OCI-LY1 (cell line): ENCODE results near the gene SYCN.

Source experiments
- H2AFZ ChIP-seq: fragments of 200-600 bp; sonication (generic), shearing (Covaris generic); 2 replicates; pipeline ENCODE4 v1.6.0; 2014; ENCODE audit warnings: antibody characterized with exemption, mild to moderate bottlenecking, low read length
- H3F3A ChIP-seq: fragments of 200-600 bp; sonication (generic), shearing (Covaris generic); 2 replicates; pipeline ENCODE4 v1.6.0; 2014; ENCODE audit warnings: mild to moderate bottlenecking, antibody characterized with exemption, low read length, moderate library complexity; ENCODE audit not compliant: insufficient read depth
- H3K27ac ChIP-seq: fragments of 200-600 bp; sonication (generic); 2 replicates; pipeline ENCODE4 v1.5.1; 2014; ENCODE audit warnings: low read length, mixed run types, mild to moderate bottlenecking, low read depth; ENCODE audit not compliant: poor library complexity, severe bottlenecking
- H3K27me3 ChIP-seq: fragments of 200-600 bp; sonication (generic); 2 replicates; pipeline ENCODE4 v1.6.0; 2014; ENCODE audit warnings: antibody characterized with exemption, mild to moderate bottlenecking, low read length, moderate library complexity; ENCODE audit not compliant: insufficient read depth
- H3K36me3 ChIP-seq: fragments of 200-600 bp; sonication (generic); 2 replicates; pipeline ENCODE4 v1.6.1; 2014; ENCODE audit warnings: mild to moderate bottlenecking, antibody characterized with exemption, low read length, moderate library complexity, mixed read lengths; ENCODE audit not compliant: insufficient read depth
- H3K4me1 ChIP-seq: fragments of 200-600 bp; sonication (generic); 2 replicates; pipeline ENCODE4 v1.5.1; 2014; ENCODE audit warnings: mild to moderate bottlenecking, low read length, moderate library complexity; ENCODE audit not compliant: insufficient read depth, severe bottlenecking
- H3K4me2 ChIP-seq: fragments of 200-600 bp; sonication (generic), shearing (Covaris generic); 2 replicates; pipeline ENCODE4 v1.6.1; 2014; ENCODE audit warnings: low read length
- H3K4me3 ChIP-seq: fragments of 200-600 bp; sonication (generic); 2 replicates; pipeline ENCODE4 v1.5.1; 2014; ENCODE audit warnings: low read length, low read depth, mild to moderate bottlenecking, mixed read lengths; ENCODE audit not compliant: poor library complexity, severe bottlenecking
- H3K79me2 ChIP-seq: fragments of 200-600 bp; shearing (Covaris generic); 2 replicates; pipeline ENCODE4 v1.6.1; 2016; ENCODE audit warnings: mixed run types, low read length, mixed read lengths; ENCODE audit not compliant: insufficient read depth
- H3K9ac ChIP-seq: fragments of 200-600 bp; sonication (generic), shearing (Covaris generic); 2 replicates; pipeline ENCODE4 v1.6.1; 2014; ENCODE audit warnings: mild to moderate bottlenecking, low read length, mixed read lengths
- H3K9me2 ChIP-seq: fragments of 200-600 bp; sonication (generic), shearing (Covaris generic); 2 replicates; pipeline ENCODE4 v1.6.1; 2014; ENCODE audit warnings: low read depth, mild to moderate bottlenecking, low read length, mixed read lengths
- H3K9me3 ChIP-seq: fragments of 200-600 bp; shearing (Covaris generic); 2 replicates; pipeline ENCODE4 v1.6.1; 2014; ENCODE audit warnings: low read length, mixed read lengths
- H4K20me1 ChIP-seq: fragments of 200-600 bp; sonication (generic), shearing (Covaris generic); 2 replicates; pipeline ENCODE4 v1.6.0; 2016; ENCODE audit warnings: mild to moderate bottlenecking, low read length; ENCODE audit not compliant: insufficient read depth
- CTCF ChIP-seq: fragments of 200-600 bp; sonication (generic), shearing (Covaris generic); IDR thresholded peaks from 2 replicates; pipeline ENCODE4 v1.5.1; 2017; ENCODE audit warnings: mild to moderate bottlenecking, antibody characterized with exemption, low read length, moderate library complexity, mixed read lengths
- EZH2 ChIP-seq: fragments of 200-600 bp; sonication (generic), shearing (Covaris generic); IDR thresholded peaks from 2 replicates; pipeline ENCODE4 v1.8.0; 2017; ENCODE audit warnings: borderline replicate concordance, mixed run types, mild to moderate bottlenecking, antibody characterized with exemption, low read length, moderate library complexity, mixed read lengths

The SYCN gene

GRCh38 chr19:39202998-39203355 lies 1.1 kb downstream of the SYCN start:
- Histone ChIP-seq H3K27ac (no peak overlapping the region), H3K4me1 (no peaks in the 10 kb centered on the region), H2AFZ (no peak overlapping the region), H3K9me3 (no peaks in the 10 kb centered on the region), H4K20me1 (no peaks in the 10 kb centered on the region), H3K4me2 (no peak overlapping the region), H3K4me3 (no peak overlapping the region), H3K9me2 (no peaks in the 10 kb centered on the region), H3K9ac (no peak overlapping the region), H3K27me3 (0 out of 2 replicates have a peak, but pooled peaks cover 5% of the 10 kb centered on the region), H3K79me2 (no peaks in the 10 kb centered on the region), H3F3A (no peaks in the 10 kb centered on the region), H3K36me3 (no peaks in the 10 kb centered on the region)
- TF ChIP-seq CTCF (no peak), EZH2 (no peak)

- no peaks in the 10 kb centered on the region for H4K20me1 ChIP-seq
- no peaks in the 10 kb centered on the region for H3K9me3 ChIP-seq
- H3K36me3 ChIP-seq, result no peaks in the 10 kb centered on the region
- no peaks in the 10 kb centered on the region for H3F3A ChIP-seq
- no peaks in the 10 kb centered on the region for H3K27me3 ChIP-seq
- no peak overlapping the region for H3K9ac ChIP-seq
- H3K4me1 ChIP-seq, result no peaks in the 10 kb centered on the region
- no peak overlapping the region for H3K4me2 ChIP-seq
- H3K9me2 ChIP-seq, result no peaks in the 10 kb centered on the region
- H3K79me2 ChIP-seq, result no peaks in the 10 kb centered on the region
- TF ChIP-seq EZH2 (no peak), CTCF (no peak)
- H2AFZ ChIP-seq, result no peak overlapping the region
- no peak overlapping the region for H3K4me3 ChIP-seq
- no peak overlapping the region for H3K27ac ChIP-seq
Observed at GRCh38 chr19:39200803-39201115, 3.3 kb downstream of the SYCN start.

GRCh38 chr19:39200066-39200802 lies 3.8 kb downstream of the SYCN start:
- Histone ChIP-seq H3K4me3 (no peak overlapping the region), H3K27me3 (no peaks in the 10 kb centered on the region), H3K4me2 (no peak overlapping the region), H3K36me3 (no peaks in the 10 kb centered on the region), H3K9me3 (no peaks in the 10 kb centered on the region), H2AFZ (no peak overlapping the region), H3K9me2 (no peaks in the 10 kb centered on the region), H3K79me2 (no peaks in the 10 kb centered on the region), H3K4me1 (no peaks in the 10 kb centered on the region), H3K27ac (no peak overlapping the region), H3K9ac (no peak overlapping the region), H3F3A (no peaks in the 10 kb centered on the region), H4K20me1 (no peaks in the 10 kb centered on the region)
- TF ChIP-seq CTCF, result no peak
- TF ChIP-seq EZH2, result no peak
